Activated naive CD4-positive, alpha-beta T cell (primary cell): Measurements from ENCODE around the gene ACAP3.

Experiments used
- DNase-seq, 4 experiments: peaks; one replicate each; lab custom pipeline; 2025; lab: John Stamatoyannopoulos, UW

The ACAP3 gene

GRCh38 chr1:1285611-1286311 lies 22.0 kb downstream of the ACAP3 start:
- no peak for DNase-seq

GRCh38 chr1:1285102-1285571 lies 22.6 kb downstream of the ACAP3 start:
- DNase-seq = no peak

- no peak for DNase-seq
Measured at GRCh38 chr1:1284221-1285101, 23.3 kb downstream of the ACAP3 start.

GRCh38 chr1:1283821-1284220 lies 23.9 kb downstream of the ACAP3 start:
- DNase-seq = no peak

GRCh38 chr1:1282998-1283397 lies 24.7 kb downstream of the ACAP3 start:
- no peak for DNase-seq

- no peak for DNase-seq
Measured at GRCh38 chr1:1281533-1282321, 26.0 kb downstream of the ACAP3 start.

- DNase-seq = no peak
Measured at GRCh38 chr1:1280782-1281481, 26.8 kb downstream of the ACAP3 start.

- no peak for DNase-seq
Measured at GRCh38 chr1:1279028-1279427, 28.7 kb downstream of the ACAP3 start.

GRCh38 chr1:1278620-1279019 lies 29.1 kb downstream of the ACAP3 start:
- no peak for DNase-seq

GRCh38 chr1:1275836-1276235 lies 31.9 kb downstream of the ACAP3 start:
- DNase-seq = no peak

- no peak for DNase-seq
Measured at GRCh38 chr1:1274931-1275431, 32.7 kb downstream of the ACAP3 start.

- DNase-seq = no peak
Measured at GRCh38 chr1:1274299-1274930, 33.3 kb downstream of the ACAP3 start.

GRCh38 chr1:1273512-1274298 lies 34.0 kb downstream of the ACAP3 start, which contains the start of gene UBE2J2:
Gene UBE2J2 (minus strand): TSS chr1:1273854. CDS start chr1:1267992, 5,862 bp downstream.
- peak; percentile 86 to 92 (median 90) for DNase-seq

GRCh38 chr1:1273209-1273511 lies 34.6 kb downstream of the ACAP3 start:
- no peak for DNase-seq

GRCh38 chr1:1272341-1273208 lies 35.2 kb downstream of the ACAP3 start:
- DNase-seq = no peak

GRCh38 chr1:1270813-1271212 lies 36.9 kb downstream of the ACAP3 start:
- DNase-seq = no peak

- DNase-seq = no peak
Measured at GRCh38 chr1:1268284-1268682, 39.4 kb downstream of the ACAP3 start.

- no peak for DNase-seq
Measured at GRCh38 chr1:1267488-1268283, 40.0 kb downstream of the ACAP3 start.
